GM12878 (cell line): ENCODE measurements around the gene TBCD. TPM values are rescaled to one million over a fixed set of nuclear protein-coding genes. Genes with fewer than 3 reads are reported as not detected.

ENCODE experiments used
- ATAC-seq: fragments of 200-7000 bp; cut with Tn5 transposase; 3 replicates; pipeline ENCODE4 v1.9.1; 2020; ENCODE audit warnings: mild to moderate bottlenecking, moderate library complexity
- BruUV-seq: library from RNA; stranded (reverse); fragments of 400-500 nt; replicated peaks from 2 replicates; lab custom pipeline; 2021; lab: Mats Ljungman, UMichigan
- CTCF ChIA-PET: fragments of 300-600 bp; sonication (Branson Sonifier 250); formaldehyde crosslinking; extraction: SDS; loops from one replicate; lab custom pipeline; 2021; ENCODE audit warnings: inconsistent platforms; lab: Yijun Ruan, JAX
- POLR2A ChIA-PET: fragments of 350-600 bp; formaldehyde crosslinking; extraction: SDS; loops from one replicate; lab custom pipeline; 2021; ENCODE audit warnings: inconsistent platforms; lab: Charles Lee
- RAD21 ChIA-PET: fragments of 300-600 bp; sonication (Branson Sonifier 250); formaldehyde crosslinking; loops from one replicate; lab custom pipeline; 2023; ENCODE audit warnings: antibody characterized with exemption; ENCODE audit not compliant: unreplicated experiment; lab: Charles Lee
- SMC1A ChIA-PET: fragments of 300-600 bp; sonication (Branson Sonifier 250); formaldehyde crosslinking; loops from one replicate; lab custom pipeline; 2023; ENCODE audit not compliant: unreplicated experiment, uncharacterized antibody; lab: Charles Lee
- DNase-seq: peaks from one replicate; pipeline ENCODE4 v3.0.0-alpha.2; 2011; ENCODE audit warnings: low read depth, low spot score
- FAIRE-seq: peaks from 3 replicates; lab custom pipeline; 2011; peaks lifted over from hg19 to GRCh38; lab: Jason Lieb, UNC
- H2AFZ ChIP-seq: 2 replicates; pipeline ENCODE4 v1.6.0; 2011; ENCODE audit warnings: low read depth, low read length, control low read depth; ENCODE audit not compliant: control insufficient read depth
- H3K27ac ChIP-seq: 2 replicates; pipeline ENCODE4 v1.5.1; 2011; ENCODE audit warnings: control low read depth; ENCODE audit not compliant: control insufficient read depth, insufficient read depth
- H3K27me3 ChIP-seq, 2 experiments: replicated peaks in 1 of 2; 2 replicates each; pipeline versions ENCODE4 v1.6.0 to v1.6.1; 2011; ENCODE audit warnings: low read length in 1 of 2; ENCODE audit not compliant: control insufficient read depth in 2 of 2, insufficient read depth in 2 of 2
- H3K36me3 ChIP-seq, 2 experiments: 2 replicates each; pipeline ENCODE4 v1.5.1; 2011; ENCODE audit warnings: low read length in 1 of 2; ENCODE audit not compliant: control insufficient read depth in 2 of 2, insufficient read depth in 2 of 2
- H3K4me1 ChIP-seq: 2 replicates; pipeline ENCODE4 v1.6.1; 2011; ENCODE audit warnings: mild to moderate bottlenecking, low read length, moderate library complexity, mixed read lengths; ENCODE audit not compliant: control insufficient read depth, insufficient read depth
- H3K4me2 ChIP-seq: 2 replicates; pipeline ENCODE4 v1.6.0; 2011; ENCODE audit warnings: control low read depth; ENCODE audit not compliant: control insufficient read depth, insufficient read depth
- H3K4me3 ChIP-seq: fragments of 200-600 bp; sonication (generic); 2 replicates; pipeline ENCODE4 v1.5.1; 2016
- H3K79me2 ChIP-seq: 2 replicates; pipeline ENCODE4 v1.6.0; 2011; ENCODE audit warnings: low read length; ENCODE audit not compliant: control insufficient read depth, insufficient read depth
- H3K9ac ChIP-seq: 2 replicates; pipeline ENCODE4 v1.8.0; 2011; ENCODE audit warnings: low read length, control low read depth, mixed read lengths; ENCODE audit not compliant: control insufficient read depth, insufficient read depth
- H3K9me3 ChIP-seq: replicated peaks from 3 replicates; pipeline ENCODE4 v1.5.1; 2011; ENCODE audit warnings: mild to moderate bottlenecking, low read length; ENCODE audit not compliant: control insufficient read depth, insufficient read depth
- H4K20me1 ChIP-seq: 2 replicates; pipeline ENCODE4 v1.6.0; 2011; ENCODE audit not compliant: control insufficient read depth, insufficient read depth
- CREM ChIP-seq: IDR thresholded peaks from 2 replicates; pipeline ENCODE4 v1.6.1; 2014; ENCODE audit warnings: antibody characterized with exemption, low read depth
- WGBS: methylation state at CpG from one replicate; pipeline ENCODE4 v1.1.6; 2016; ENCODE audit warnings: low lambda C conversion rate; ENCODE audit not compliant: insufficient replicate concordance, insufficient coverage; ENCODE audit errors: missing lambda C conversion rate; 5-methylcytosine and 5-hydroxymethylcytosine counted together
- in situ Hi-C: fragments of 300-500 bp; cut with MboI; formaldehyde crosslinking; loops from 9 replicates; pipeline ENCODE4 v1.14.3; 2018; ENCODE audit warnings: mixed read lengths
- intact Hi-C: fragments of 100-400 bp; cut with micrococcal nuclease; formaldehyde crosslinking; loops from one replicate; pipeline ENCODE4 v1.14.2; 2022; ENCODE audit not compliant: unreplicated experiment
- polyA plus RNA-seq, 11 experiments: library from polyadenylated mRNA; depleted of rRNA in 4 of 11; unstranded in 6 of 11; stranded (reverse) in 5 of 11; fragments of >200 nt; fragmentation: Nextera tagmentation in 4 of 11; fragmentation: Illumina TruSeq in 1 of 11; extraction: Ambion mirVana in 4 of 11; extraction: Trizol in 1 of 11; gene quantifications; 1 replicate in 1 of 11; 2 replicates in 10 of 11; pipeline versions ENCODE4 v1.2.1 to v1.2.3, GENCODE V29; 2011 to 2016; ENCODE audit warnings: inconsistent platforms in 2 of 11, missing spikeins in 2 of 11, low read depth in 1 of 11
- total RNA-seq, 4 experiments: library from RNA; depleted of rRNA in 3 of 4; stranded (reverse); fragments of >200 nt in 3 of 4; fragmentation: Illumina TruSeq in 1 of 4; extraction: Trizol in 1 of 4; gene quantifications; 2 replicates each; pipeline versions ENCODE4 v1.2.1 to v1.2.3, GENCODE V29; 2013 to 2021
- TF ChIP-seq, protein P1 (sequence below): fragments of 450-650 bp; IDR thresholded peaks from 2 replicates; pipeline ENCODE4 v1.6.1; 2017; ENCODE audit warnings: antibody characterized with exemption, mild to moderate bottlenecking, moderate library complexity

The TBCD gene
- total and polyA plus RNA-seq, 10 of the 15 experiments (the other 5 are each of a cell fraction or from before 2014, with no cell fraction given), result 10.3 to 114 (median 52.4) TPM

DNA sequence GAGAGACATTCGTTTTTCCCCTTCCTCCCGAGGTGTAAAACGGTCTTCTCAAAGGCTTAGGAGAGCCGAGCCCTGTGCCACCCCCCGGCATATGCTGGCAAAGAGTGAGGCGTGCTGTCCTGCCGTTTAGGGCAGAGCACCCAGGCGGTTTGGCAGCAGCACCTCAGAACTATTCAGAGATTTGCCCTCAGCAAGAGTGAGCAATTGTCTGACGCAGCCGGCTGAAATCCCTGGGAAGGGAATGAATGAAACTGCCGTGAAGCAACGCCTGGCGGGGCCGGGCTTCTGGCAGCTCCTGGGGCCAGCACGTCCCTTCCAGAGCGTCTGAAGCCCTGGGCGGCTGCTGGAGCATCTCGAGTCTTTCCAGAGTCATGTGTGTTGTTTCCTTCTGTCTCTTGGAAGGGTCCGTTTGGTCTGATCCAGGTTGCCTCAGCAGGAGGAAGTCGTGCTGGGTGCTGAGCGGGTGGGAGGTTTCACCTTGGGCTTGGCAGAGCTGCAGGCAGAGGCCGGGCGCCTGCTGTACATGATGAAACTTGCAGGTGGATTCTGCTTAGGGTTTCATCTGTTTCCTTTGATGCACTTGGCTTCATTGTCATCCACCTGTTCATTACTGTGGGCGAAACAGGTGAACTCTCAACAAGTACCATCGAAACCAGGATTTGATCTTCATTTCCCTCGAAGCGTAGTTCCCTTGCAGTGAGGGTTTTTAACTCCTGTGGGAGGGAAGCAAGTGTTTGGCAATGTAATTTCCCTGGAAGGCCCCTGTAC, 35.4 kb downstream of the TBCD start:
- Histone ChIP-seq H4K20me1 (no peaks in the 10 kb centered on the region; the same call in 1 of the 2 replicates), H3K9ac (no peak overlapping the region), H3K27ac (no peak overlapping the region), H3K36me3 (peaks cover 0 to 10% of the 10 kb centered on the region in 2 experiments; a peak in 3 of 4 replicates), H3K4me1 (peaks cover 8% of the 10 kb centered on the region; the same call in 1 of the 2 replicates), H3K27me3 (no peaks in the 10 kb centered on the region), H3K79me2 (no peaks in the 10 kb centered on the region), H3K9me3 (no peaks in the 10 kb centered on the region), H3K4me2 (0 out of 2 replicates have a peak overlapping the region, but pooled peaks have one; percentile 38), H3K4me3 (no peak overlapping the region), H2AFZ (no peak overlapping the region)
- in situ Hi-C loops, result no loop called here
- DNase-seq (no peak), FAIRE-seq (no peak), ATAC-seq (no peak)
- no peak for TF ChIP-seq CREM
- TF ChIP-seq, protein P1, sequence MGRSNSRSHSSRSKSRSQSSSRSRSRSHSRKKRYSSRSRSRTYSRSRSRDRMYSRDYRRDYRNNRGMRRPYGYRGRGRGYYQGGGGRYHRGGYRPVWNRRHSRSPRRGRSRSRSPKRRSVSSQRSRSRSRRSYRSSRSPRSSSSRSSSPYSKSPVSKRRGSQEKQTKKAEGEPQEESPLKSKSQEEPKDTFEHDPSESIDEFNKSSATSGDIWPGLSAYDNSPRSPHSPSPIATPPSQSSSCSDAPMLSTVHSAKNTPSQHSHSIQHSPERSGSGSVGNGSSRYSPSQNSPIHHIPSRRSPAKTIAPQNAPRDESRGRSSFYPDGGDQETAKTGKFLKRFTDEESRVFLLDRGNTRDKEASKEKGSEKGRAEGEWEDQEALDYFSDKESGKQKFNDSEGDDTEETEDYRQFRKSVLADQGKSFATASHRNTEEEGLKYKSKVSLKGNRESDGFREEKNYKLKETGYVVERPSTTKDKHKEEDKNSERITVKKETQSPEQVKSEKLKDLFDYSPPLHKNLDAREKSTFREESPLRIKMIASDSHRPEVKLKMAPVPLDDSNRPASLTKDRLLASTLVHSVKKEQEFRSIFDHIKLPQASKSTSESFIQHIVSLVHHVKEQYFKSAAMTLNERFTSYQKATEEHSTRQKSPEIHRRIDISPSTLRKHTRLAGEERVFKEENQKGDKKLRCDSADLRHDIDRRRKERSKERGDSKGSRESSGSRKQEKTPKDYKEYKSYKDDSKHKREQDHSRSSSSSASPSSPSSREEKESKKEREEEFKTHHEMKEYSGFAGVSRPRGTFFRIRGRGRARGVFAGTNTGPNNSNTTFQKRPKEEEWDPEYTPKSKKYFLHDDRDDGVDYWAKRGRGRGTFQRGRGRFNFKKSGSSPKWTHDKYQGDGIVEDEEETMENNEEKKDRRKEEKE, result no peak
- ChIA-PET RAD21 (interaction anchor here (1.0 kb wide), 1 partner anchor 76 kb away, joined by 3 read pairs; no protein-coding TSS in a partner anchor), SMC1A (no interaction called here), POLR2A (no interaction called here), CTCF (no interaction called here)
- 63% methylated on average over 27 of the region's 27 CpGs for WGBS
- no TSS peak for BruUV-seq
- intact Hi-C loops, result loop anchor here (10.0 kb wide), 1 partner anchor 78 kb away; no protein-coding TSS in a partner anchor
